Neural cell (in vitro differentiated cells): Measurements from ENCODE around the gene ESD. TPM values are rescaled to one million over a fixed set of nuclear protein-coding genes. Genes with fewer than 3 reads are reported as not detected.

ENCODE experiments used
- H2AFZ ChIP-seq: fragments of 200-600, 300-800 bp; sonication (generic), shearing (Covaris generic); 2 replicates; pipeline ENCODE4 v1.6.0; 2014; ENCODE audit warnings: low read depth, mild to moderate bottlenecking, antibody characterized with exemption, low read length, moderate library complexity
- H3F3A ChIP-seq: fragments of 200-600 bp; shearing (Covaris generic); 2 replicates; pipeline ENCODE4 v1.6.1; 2016; ENCODE audit warnings: mild to moderate bottlenecking, moderate library complexity, mixed read lengths, antibody characterized with exemption, low read length; ENCODE audit not compliant: insufficient read depth, poor library complexity, severe bottlenecking
- H3K27ac ChIP-seq: fragments of 200-600, 300-800 bp; sonication (generic), shearing (Covaris generic); 2 replicates; pipeline ENCODE4 v1.5.1; 2014; ENCODE audit warnings: mild to moderate bottlenecking, low read length, moderate library complexity
- H3K27me3 ChIP-seq: fragments of 300-800, 200-600 bp; sonication (generic), shearing (Covaris generic); 2 replicates; pipeline ENCODE4 v1.6.0; 2014; ENCODE audit warnings: mild to moderate bottlenecking, low read depth, low read length, moderate library complexity; ENCODE audit not compliant: insufficient read depth
- H3K36me3 ChIP-seq: fragments of 300-800, 200-600 bp; sonication (generic), shearing (Covaris generic); 2 replicates; pipeline ENCODE4 v1.5.1; 2014; ENCODE audit warnings: mild to moderate bottlenecking, antibody characterized with exemption, low read length, moderate library complexity; ENCODE audit not compliant: insufficient read depth
- H3K4me2 ChIP-seq: fragments of 300-800, 200-600 bp; sonication (generic), shearing (Covaris generic); 2 replicates; pipeline ENCODE4 v1.6.0; 2014; ENCODE audit warnings: mild to moderate bottlenecking, low read length
- H3K4me3 ChIP-seq: fragments of 300-800, 200-600 bp; sonication (generic), shearing (Covaris generic); 2 replicates; pipeline ENCODE4 v1.5.1; 2014; ENCODE audit warnings: mild to moderate bottlenecking, low read length, moderate library complexity
- H3K79me2 ChIP-seq: fragments of 200-600 bp; shearing (Covaris generic); replicated peaks from 2 replicates; pipeline ENCODE4 v1.6.0; 2014; ENCODE audit warnings: mild to moderate bottlenecking, low read length, moderate library complexity; ENCODE audit not compliant: insufficient read depth
- H3K9ac ChIP-seq: fragments of 300-800, 200-600 bp; sonication (generic), shearing (Covaris generic); 2 replicates; pipeline ENCODE4 v1.6.1; 2016; ENCODE audit warnings: mild to moderate bottlenecking, low read length, mixed read lengths
- H3K9me2 ChIP-seq: fragments of 200-600 bp; shearing (Covaris generic); 2 replicates; pipeline ENCODE4 v1.6.1; 2016; ENCODE audit warnings: mild to moderate bottlenecking, low read length, mixed read lengths; ENCODE audit not compliant: insufficient read depth
- H3K9me3 ChIP-seq: fragments of 200-600, 300-800 bp; sonication (generic), shearing (Covaris generic); 2 replicates; pipeline ENCODE4 v1.6.1; 2016; ENCODE audit warnings: mild to moderate bottlenecking, mixed run types, low read length, moderate library complexity, mixed read lengths
- H4K20me1 ChIP-seq: fragments of 200-600 bp; shearing (Covaris generic); 2 replicates; pipeline ENCODE4 v1.6.1; 2016; ENCODE audit warnings: mild to moderate bottlenecking, mixed run types; ENCODE audit not compliant: insufficient read depth
- CTCF ChIP-seq: fragments of 450-650 bp; IDR thresholded peaks from 2 replicates; pipeline ENCODE4 v1.5.1; 2014; ENCODE audit warnings: antibody characterized with exemption, mild to moderate bottlenecking, moderate library complexity; ENCODE audit not compliant: poor library complexity, severe bottlenecking
- EP300 ChIP-seq: fragments of 450-650 bp; conservative IDR thresholded peaks from 2 replicates; pipeline ENCODE4 v1.6.1; 2014; ENCODE audit warnings: antibody characterized with exemption, mild to moderate bottlenecking, moderate library complexity; ENCODE audit not compliant: poor library complexity, severe bottlenecking
- EZH2 ChIP-seq: fragments of 200-600, 300-800 bp; shearing (Covaris generic), sonication (generic); IDR thresholded peaks from 2 replicates; pipeline ENCODE4 v1.6.1; 2014; ENCODE audit warnings: antibody characterized with exemption, low read length, borderline replicate concordance, mild to moderate bottlenecking; ENCODE audit not compliant: insufficient read depth, poor library complexity, severe bottlenecking
- MXI1 ChIP-seq: fragments of 450-650 bp; conservative IDR thresholded peaks from 2 replicates; pipeline ENCODE4 v1.6.1; 2014; ENCODE audit warnings: antibody characterized with exemption, mild to moderate bottlenecking; ENCODE audit not compliant: poor library complexity, severe bottlenecking
- POLR2AphosphoS5 ChIP-seq: IDR thresholded peaks from 2 replicates; pipeline ENCODE4 v1.6.1; 2012
- RAD21 ChIP-seq: fragments of 450-650 bp; conservative IDR thresholded peaks from 2 replicates; pipeline ENCODE4 v1.6.1; 2014; ENCODE audit warnings: antibody characterized with exemption, mild to moderate bottlenecking, moderate library complexity
- REST ChIP-seq: IDR thresholded peaks from 2 replicates; pipeline ENCODE4 v1.6.1; 2012; ENCODE audit warnings: borderline replicate concordance
- SMC3 ChIP-seq: fragments of 450-650 bp; conservative IDR thresholded peaks from 2 replicates; pipeline ENCODE4 v1.6.1; 2014; ENCODE audit warnings: antibody characterized with exemption, mild to moderate bottlenecking, moderate library complexity; ENCODE audit not compliant: poor library complexity
- TAF1 ChIP-seq: IDR thresholded peaks from 2 replicates; pipeline ENCODE4 v1.6.1; 2012; ENCODE audit warnings: low read depth
- polyA plus RNA-seq: library from polyadenylated mRNA; depleted of rRNA; stranded (reverse); fragments of >200 nt; gene quantifications from 2 replicates; pipeline ENCODE4 v1.2.3, GENCODE V29; 2014

Gene ESD
- polyA plus RNA-seq, 1 donor from 2014 or later: 94.6 TPM

DNA sequence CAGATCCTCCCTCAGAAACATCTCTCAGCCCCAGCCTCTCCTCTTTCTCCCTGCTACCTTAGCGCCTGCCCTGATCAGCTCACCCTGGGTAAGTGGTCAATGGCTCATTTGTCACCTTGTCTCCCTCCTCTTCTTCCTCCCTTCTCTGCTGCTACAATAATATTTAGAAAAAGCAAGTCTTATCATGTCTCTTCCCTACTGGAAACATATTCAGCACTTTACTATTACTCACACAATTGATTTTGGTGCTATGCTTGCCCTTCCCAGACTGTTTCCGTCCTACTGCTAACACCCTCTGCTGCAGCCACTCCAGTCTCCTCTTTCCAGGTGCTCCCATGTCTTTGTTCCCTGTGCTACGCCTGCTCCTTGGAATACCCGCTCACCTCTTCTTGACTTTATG, 35.8 kb downstream of the ESD start:
- TF ChIP-seq TAF1 (no peak), SMC3 (no peak), RAD21 (no peak)
- Histone ChIP-seq H3K4me2 (no peak overlapping the region), H3K36me3 (no peaks in the 10 kb centered on the region), H3K9me2 (no peaks in the 10 kb centered on the region), H3K9me3 (no peaks in the 10 kb centered on the region), H4K20me1 (no peaks in the 10 kb centered on the region), H3K27me3 (no peaks in the 10 kb centered on the region), H2AFZ (no peak overlapping the region), H3K4me3 (no peak overlapping the region), H3F3A (no peaks in the 10 kb centered on the region), H3K79me2 (no peaks in the 10 kb centered on the region), H3K9ac (no peak overlapping the region), H3K27ac (no peak overlapping the region)

DNA sequence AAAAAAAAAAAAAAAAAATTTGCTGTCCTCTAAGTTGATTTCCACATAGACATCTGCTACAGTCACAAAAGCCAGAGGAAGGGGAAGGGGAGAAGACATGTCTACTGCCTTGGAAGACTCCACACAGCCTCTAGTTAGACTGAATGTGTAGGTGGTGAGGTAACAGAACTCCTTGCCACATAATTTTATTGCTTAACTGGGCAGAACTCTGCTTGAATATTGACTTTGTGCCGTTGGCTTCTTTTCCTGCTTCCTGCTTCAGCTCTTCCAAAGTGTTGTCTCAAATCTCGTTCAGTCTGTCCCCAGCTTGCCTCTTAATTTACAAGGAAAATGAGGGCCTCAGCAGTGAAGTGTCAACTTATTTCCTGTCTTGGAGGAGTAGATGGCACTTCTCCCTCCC, 37.1 kb downstream of the ESD start:
- Histone ChIP-seq H3K27ac (no peak overlapping the region), H3K36me3 (no peaks in the 10 kb centered on the region), H3K79me2 (no peaks in the 10 kb centered on the region), H3K4me2 (no peak overlapping the region), H3K4me3 (no peak overlapping the region), H3K9me3 (no peaks in the 10 kb centered on the region), H3K9me2 (no peaks in the 10 kb centered on the region), H3K9ac (no peak overlapping the region), H3K27me3 (no peaks in the 10 kb centered on the region), H2AFZ (no peak overlapping the region), H3F3A (no peaks in the 10 kb centered on the region), H4K20me1 (no peaks in the 10 kb centered on the region)
- TF ChIP-seq EP300 (no peak), EZH2 (no peak), TAF1 (no peak), MXI1 (no peak), RAD21 (no peak), POLR2AphosphoS5 (no peak), CTCF (no peak), SMC3 (no peak), REST (no peak)

DNA sequence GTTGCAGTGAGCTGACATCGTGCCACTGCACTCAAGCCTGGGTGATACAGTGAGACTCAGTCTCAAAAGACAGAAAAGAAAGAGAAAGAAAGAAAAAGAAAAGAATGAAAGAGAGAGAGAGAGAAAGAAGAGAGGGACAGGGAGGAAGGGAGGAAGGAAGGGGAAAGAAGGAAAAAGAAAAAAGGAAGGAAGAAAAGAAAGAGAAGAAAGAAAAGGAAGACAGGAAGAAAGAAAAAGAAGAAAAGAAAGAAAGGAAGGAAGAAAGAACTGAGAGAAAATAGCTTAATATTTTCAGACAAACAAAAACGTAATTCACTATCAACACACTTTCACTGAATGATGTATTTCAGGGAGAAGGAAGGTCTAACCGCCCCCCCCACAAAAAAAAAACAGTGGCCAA, 39.3 kb downstream of the ESD start:
- Histone ChIP-seq H3K27me3 (no peaks in the 10 kb centered on the region), H2AFZ (no peak overlapping the region), H3K9me3 (no peaks in the 10 kb centered on the region), H3K27ac (no peak overlapping the region), H4K20me1 (no peaks in the 10 kb centered on the region), H3K9ac (no peak overlapping the region), H3K4me2 (no peak overlapping the region), H3K9me2 (no peaks in the 10 kb centered on the region), H3K4me3 (no peak overlapping the region), H3K79me2 (no peaks in the 10 kb centered on the region), H3F3A (no peaks in the 10 kb centered on the region), H3K36me3 (no peaks in the 10 kb centered on the region)
- TF ChIP-seq POLR2AphosphoS5: no peak
- no peak for TF ChIP-seq MXI1
